GM12878 (cell line): ENCODE measurements around the gene SHROOM4. TPM values are rescaled to one million over a fixed set of nuclear protein-coding genes. Genes with fewer than 3 reads are reported as not detected.

Experiments used
- BACH1 ChIP-seq: fragments of 450-650 bp; IDR thresholded peaks from 2 replicates; pipeline ENCODE4 v1.6.1; 2017; ENCODE audit warnings: mild to moderate bottlenecking, borderline replicate concordance
- LARP7 ChIP-seq: fragments of 450-650 bp; IDR thresholded peaks from 2 replicates; pipeline ENCODE4 v1.6.1; 2017; ENCODE audit warnings: mild to moderate bottlenecking
- NFYA ChIP-seq: IDR thresholded peaks from 2 replicates; pipeline ENCODE4 v1.6.1; 2011; ENCODE audit warnings: low read depth, mild to moderate bottlenecking, low read length, improper control_type of control experiment, borderline replicate concordance
- NR2F1 ChIP-seq: fragments of 450-650 bp; conservative IDR thresholded peaks from 2 replicates; pipeline ENCODE4 v1.6.1; 2017; ENCODE audit warnings: mild to moderate bottlenecking
- NRF1 ChIP-seq: conservative IDR thresholded peaks from 2 replicates; pipeline ENCODE4 v1.6.1; 2011; ENCODE audit warnings: mild to moderate bottlenecking, low read depth, low read length, improper control_type of control experiment
- SP1 ChIP-seq: IDR thresholded peaks from one replicate; pipeline ENCODE4 v1.6.1; 2011; ENCODE audit warnings: low read depth, low read length
- STAT1 ChIP-seq: fragments of 450-650 bp; conservative IDR thresholded peaks from 2 replicates; pipeline ENCODE4 v1.6.1; 2014; ENCODE audit warnings: antibody characterized with exemption, mild to moderate bottlenecking
- YBX1 ChIP-seq: fragments of 450-650 bp; IDR thresholded peaks from 2 replicates; pipeline ENCODE4 v1.6.1; 2016; ENCODE audit warnings: antibody characterized with exemption
- ZNF217 ChIP-seq: fragments of 450-650 bp; IDR thresholded peaks from 2 replicates; pipeline ENCODE4 v1.6.1; 2017; ENCODE audit warnings: antibody characterized with exemption, mild to moderate bottlenecking
- polyA plus RNA-seq, 11 experiments: library from polyadenylated mRNA; depleted of rRNA in 4 of 11; unstranded in 6 of 11; stranded (reverse) in 5 of 11; fragments of >200 nt; fragmentation: Nextera tagmentation in 4 of 11; fragmentation: Illumina TruSeq in 1 of 11; extraction: Ambion mirVana in 4 of 11; extraction: Trizol in 1 of 11; gene quantifications; 1 replicate in 1 of 11; 2 replicates in 10 of 11; pipeline versions ENCODE4 v1.2.1 to v1.2.3, GENCODE V29; 2011 to 2016; ENCODE audit warnings: inconsistent platforms in 2 of 11, missing spikeins in 2 of 11, low read depth in 1 of 11
- total RNA-seq, 4 experiments: library from RNA; depleted of rRNA in 3 of 4; stranded (reverse); fragments of >200 nt in 3 of 4; fragmentation: Illumina TruSeq in 1 of 4; extraction: Trizol in 1 of 4; gene quantifications; 2 replicates each; pipeline versions ENCODE4 v1.2.1 to v1.2.3, GENCODE V29; 2013 to 2021
- TF ChIP-seq, protein P1 (sequence below): IDR thresholded peaks from 2 replicates; pipeline ENCODE4 v1.6.1; 2012; ENCODE audit warnings: improper control_type of control experiment, low read depth, low read length; ENCODE audit not compliant: insufficient replicate concordance
- TF ChIP-seq, protein P2 (sequence below): fragments of 150-350 bp; IDR thresholded peaks from 2 replicates; pipeline ENCODE4 v1.6.1; 2016; ENCODE audit warnings: low read depth, low read length
- TF ChIP-seq, protein P3 (sequence below): IDR thresholded peaks from 2 replicates; pipeline ENCODE4 v1.6.1; 2012; ENCODE audit warnings: low read depth, low read length, improper control_type of control experiment

The SHROOM4 gene
- total and polyA plus RNA-seq, 10 of the 15 experiments (the other 5 are each of a cell fraction or from before 2014, with no cell fraction given): 0.01 to 0.03 TPM; not detected in 8

DNA sequence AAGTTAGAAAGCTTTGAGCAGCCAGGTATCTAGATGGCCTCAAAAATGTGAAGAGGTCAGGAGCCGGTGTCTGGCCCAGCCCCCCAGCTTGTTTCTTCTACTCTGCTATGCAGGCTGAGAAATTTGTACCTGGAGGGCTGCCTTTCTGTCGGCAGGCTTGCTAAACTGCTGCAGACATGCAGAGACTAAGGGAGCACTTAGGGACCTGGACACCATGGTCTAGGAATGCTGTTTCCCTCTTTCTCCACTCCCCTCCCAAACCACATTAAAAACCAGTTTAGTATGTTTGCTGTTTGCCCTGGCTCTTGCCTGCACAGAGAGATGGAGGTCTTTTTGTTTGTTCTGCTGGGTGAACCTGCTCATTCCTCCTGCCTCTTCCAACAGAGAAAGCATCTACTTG, 186.3 kb downstream of the SHROOM4 start (continued):
- TF ChIP-seq, protein P1, sequence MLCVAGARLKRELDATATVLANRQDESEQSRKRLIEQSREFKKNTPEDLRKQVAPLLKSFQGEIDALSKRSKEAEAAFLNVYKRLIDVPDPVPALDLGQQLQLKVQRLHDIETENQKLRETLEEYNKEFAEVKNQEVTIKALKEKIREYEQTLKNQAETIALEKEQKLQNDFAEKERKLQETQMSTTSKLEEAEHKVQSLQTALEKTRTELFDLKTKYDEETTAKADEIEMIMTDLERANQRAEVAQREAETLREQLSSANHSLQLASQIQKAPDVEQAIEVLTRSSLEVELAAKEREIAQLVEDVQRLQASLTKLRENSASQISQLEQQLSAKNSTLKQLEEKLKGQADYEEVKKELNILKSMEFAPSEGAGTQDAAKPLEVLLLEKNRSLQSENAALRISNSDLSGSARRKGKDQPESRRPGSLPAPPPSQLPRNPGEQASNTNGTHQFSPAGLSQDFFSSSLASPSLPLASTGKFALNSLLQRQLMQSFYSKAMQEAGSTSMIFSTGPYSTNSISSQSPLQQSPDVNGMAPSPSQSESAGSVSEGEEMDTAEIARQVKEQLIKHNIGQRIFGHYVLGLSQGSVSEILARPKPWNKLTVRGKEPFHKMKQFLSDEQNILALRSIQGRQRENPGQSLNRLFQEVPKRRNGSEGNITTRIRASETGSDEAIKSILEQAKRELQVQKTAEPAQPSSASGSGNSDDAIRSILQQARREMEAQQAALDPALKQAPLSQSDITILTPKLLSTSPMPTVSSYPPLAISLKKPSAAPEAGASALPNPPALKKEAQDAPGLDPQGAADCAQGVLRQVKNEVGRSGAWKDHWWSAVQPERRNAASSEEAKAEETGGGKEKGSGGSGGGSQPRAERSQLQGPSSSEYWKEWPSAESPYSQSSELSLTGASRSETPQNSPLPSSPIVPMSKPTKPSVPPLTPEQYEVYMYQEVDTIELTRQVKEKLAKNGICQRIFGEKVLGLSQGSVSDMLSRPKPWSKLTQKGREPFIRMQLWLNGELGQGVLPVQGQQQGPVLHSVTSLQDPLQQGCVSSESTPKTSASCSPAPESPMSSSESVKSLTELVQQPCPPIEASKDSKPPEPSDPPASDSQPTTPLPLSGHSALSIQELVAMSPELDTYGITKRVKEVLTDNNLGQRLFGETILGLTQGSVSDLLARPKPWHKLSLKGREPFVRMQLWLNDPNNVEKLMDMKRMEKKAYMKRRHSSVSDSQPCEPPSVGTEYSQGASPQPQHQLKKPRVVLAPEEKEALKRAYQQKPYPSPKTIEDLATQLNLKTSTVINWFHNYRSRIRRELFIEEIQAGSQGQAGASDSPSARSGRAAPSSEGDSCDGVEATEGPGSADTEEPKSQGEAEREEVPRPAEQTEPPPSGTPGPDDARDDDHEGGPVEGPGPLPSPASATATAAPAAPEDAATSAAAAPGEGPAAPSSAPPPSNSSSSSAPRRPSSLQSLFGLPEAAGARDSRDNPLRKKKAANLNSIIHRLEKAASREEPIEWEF: no peak
- TF ChIP-seq NRF1 (no peak), NR2F1 (no peak), SP1 (no peak), STAT1 (no peak), ZNF217 (no peak), BACH1 (no peak), LARP7 (no peak), YBX1 (no peak), NFYA (no peak)
- TF ChIP-seq, protein P2, sequence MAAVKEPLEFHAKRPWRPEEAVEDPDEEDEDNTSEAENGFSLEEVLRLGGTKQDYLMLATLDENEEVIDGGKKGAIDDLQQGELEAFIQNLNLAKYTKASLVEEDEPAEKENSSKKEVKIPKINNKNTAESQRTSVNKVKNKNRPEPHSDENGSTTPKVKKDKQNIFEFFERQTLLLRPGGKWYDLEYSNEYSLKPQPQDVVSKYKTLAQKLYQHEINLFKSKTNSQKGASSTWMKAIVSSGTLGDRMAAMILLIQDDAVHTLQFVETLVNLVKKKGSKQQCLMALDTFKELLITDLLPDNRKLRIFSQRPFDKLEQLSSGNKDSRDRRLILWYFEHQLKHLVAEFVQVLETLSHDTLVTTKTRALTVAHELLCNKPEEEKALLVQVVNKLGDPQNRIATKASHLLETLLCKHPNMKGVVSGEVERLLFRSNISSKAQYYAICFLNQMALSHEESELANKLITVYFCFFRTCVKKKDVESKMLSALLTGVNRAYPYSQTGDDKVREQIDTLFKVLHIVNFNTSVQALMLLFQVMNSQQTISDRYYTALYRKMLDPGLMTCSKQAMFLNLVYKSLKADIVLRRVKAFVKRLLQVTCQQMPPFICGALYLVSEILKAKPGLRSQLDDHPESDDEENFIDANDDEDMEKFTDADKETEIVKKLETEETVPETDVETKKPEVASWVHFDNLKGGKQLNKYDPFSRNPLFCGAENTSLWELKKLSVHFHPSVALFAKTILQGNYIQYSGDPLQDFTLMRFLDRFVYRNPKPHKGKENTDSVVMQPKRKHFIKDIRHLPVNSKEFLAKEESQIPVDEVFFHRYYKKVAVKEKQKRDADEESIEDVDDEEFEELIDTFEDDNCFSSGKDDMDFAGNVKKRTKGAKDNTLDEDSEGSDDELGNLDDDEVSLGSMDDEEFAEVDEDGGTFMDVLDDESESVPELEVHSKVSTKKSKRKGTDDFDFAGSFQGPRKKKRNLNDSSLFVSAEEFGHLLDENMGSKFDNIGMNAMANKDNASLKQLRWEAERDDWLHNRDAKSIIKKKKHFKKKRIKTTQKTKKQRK: no peak
- TF ChIP-seq, protein P3, sequence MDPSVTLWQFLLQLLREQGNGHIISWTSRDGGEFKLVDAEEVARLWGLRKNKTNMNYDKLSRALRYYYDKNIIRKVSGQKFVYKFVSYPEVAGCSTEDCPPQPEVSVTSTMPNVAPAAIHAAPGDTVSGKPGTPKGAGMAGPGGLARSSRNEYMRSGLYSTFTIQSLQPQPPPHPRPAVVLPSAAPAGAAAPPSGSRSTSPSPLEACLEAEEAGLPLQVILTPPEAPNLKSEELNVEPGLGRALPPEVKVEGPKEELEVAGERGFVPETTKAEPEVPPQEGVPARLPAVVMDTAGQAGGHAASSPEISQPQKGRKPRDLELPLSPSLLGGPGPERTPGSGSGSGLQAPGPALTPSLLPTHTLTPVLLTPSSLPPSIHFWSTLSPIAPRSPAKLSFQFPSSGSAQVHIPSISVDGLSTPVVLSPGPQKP: no peak
